Measurements from ENCODE around the gene PLCH2.

The PLCH2 gene

GRCh38 chr1:2495026-2495425 lies 18.9 kb downstream of the PLCH2 start:
- H3K36me3 ChIP-seq (replicated peaks): no peaks in the 10 kb centered on the region
- in situ Hi-C loops (cut with MboI; ENCODE audit: low sequenced_read_pairs): no loop called here
- no peak for DNase-seq (ENCODE audit: low spot score in 2 of 2)
- H3K27me3 ChIP-seq (ENCODE audit: low read depth): peaks cover 17% of the 10 kb centered on the region
- no peak overlapping the region for H3K4me3 ChIP-seq
- H3K4me1 ChIP-seq: no peaks in the 10 kb centered on the region
- no peaks in the 10 kb centered on the region for H3K9me3 ChIP-seq

GRCh38 chr1:2495546-2495945 lies 19.5 kb downstream of the PLCH2 start:
- no peak overlapping the region for H3K4me3 ChIP-seq
- no peaks in the 10 kb centered on the region for H3K36me3 ChIP-seq (replicated peaks)
- in situ Hi-C loops (cut with MboI; ENCODE audit: low sequenced_read_pairs): no loop called here
- H3K9me3 ChIP-seq: no peaks in the 10 kb centered on the region
- H3K27me3 ChIP-seq (ENCODE audit: low read depth): peaks cover 14% of the 10 kb centered on the region
- no peak for DNase-seq (ENCODE audit: low spot score in 2 of 2)
- no peaks in the 10 kb centered on the region for H3K4me1 ChIP-seq

- Histone ChIP-seq H3K9me3 (no peaks in the 10 kb centered on the region), H3K4me3 (no peak overlapping the region), H3K4me1 (no peaks in the 10 kb centered on the region), H3K36me3 (replicated peaks) (no peaks in the 10 kb centered on the region), H3K27me3 (ENCODE audit: low read depth) (peaks cover 11% of the 10 kb centered on the region)
- in situ Hi-C loops (cut with MboI; ENCODE audit: low sequenced_read_pairs): no loop called here
- DNase-seq (ENCODE audit: low spot score in 2 of 2): no peak
Measured at GRCh38 chr1:2496087-2496622, 20.1 kb downstream of the PLCH2 start.

GRCh38 chr1:2496746-2497145 lies 20.7 kb downstream of the PLCH2 start:
- H3K4me3 ChIP-seq: no peak overlapping the region
- DNase-seq (ENCODE audit: low spot score in 2 of 2): no peak
- H3K36me3 ChIP-seq (replicated peaks): no peaks in the 10 kb centered on the region
- in situ Hi-C loops (cut with MboI; ENCODE audit: low sequenced_read_pairs): no loop called here
- H3K9me3 ChIP-seq: no peaks in the 10 kb centered on the region
- H3K4me1 ChIP-seq: no peaks in the 10 kb centered on the region
- H3K27me3 ChIP-seq (ENCODE audit: low read depth): peaks cover 8% of the 10 kb centered on the region

- DNase-seq (ENCODE audit: low spot score in 2 of 2): no peak
- no peak overlapping the region for H3K4me3 ChIP-seq
- H3K9me3 ChIP-seq: no peaks in the 10 kb centered on the region
- H3K36me3 ChIP-seq (replicated peaks): no peaks in the 10 kb centered on the region
- in situ Hi-C loops (cut with MboI; ENCODE audit: low sequenced_read_pairs): no loop called here
- no peaks in the 10 kb centered on the region for H3K4me1 ChIP-seq
- peaks cover 3% of the 10 kb centered on the region for H3K27me3 ChIP-seq (ENCODE audit: low read depth)
Measured at GRCh38 chr1:2497891-2498290, 21.8 kb downstream of the PLCH2 start.

GRCh38 chr1:2498648-2499047 lies 22.6 kb downstream of the PLCH2 start:
- in situ Hi-C loops (cut with MboI; ENCODE audit: low sequenced_read_pairs): no loop called here
- H3K4me3 ChIP-seq: no peak overlapping the region
- no peak for DNase-seq (ENCODE audit: low spot score in 2 of 2)
- H3K9me3 ChIP-seq: no peaks in the 10 kb centered on the region
- H3K27me3 ChIP-seq (ENCODE audit: low read depth): peaks cover 7% of the 10 kb centered on the region
- no peaks in the 10 kb centered on the region for H3K4me1 ChIP-seq
- H3K36me3 ChIP-seq (replicated peaks): no peaks in the 10 kb centered on the region

GRCh38 chr1:2499260-2499659 lies 23.2 kb downstream of the PLCH2 start:
- no peaks in the 10 kb centered on the region for H3K9me3 ChIP-seq
- no peaks in the 10 kb centered on the region for H3K4me1 ChIP-seq
- H3K36me3 ChIP-seq (replicated peaks): no peaks in the 10 kb centered on the region
- peaks cover 7% of the 10 kb centered on the region for H3K27me3 ChIP-seq (ENCODE audit: low read depth)
- in situ Hi-C loops (cut with MboI; ENCODE audit: low sequenced_read_pairs): no loop called here
- no peak for DNase-seq (ENCODE audit: low spot score in 2 of 2)
- H3K4me3 ChIP-seq: no peak overlapping the region

GRCh38 chr1:2499986-2500596 lies 24.0 kb downstream of the PLCH2 start:
- DNase-seq (ENCODE audit: low spot score in 2 of 2): no peak
- H3K4me1 ChIP-seq: no peaks in the 10 kb centered on the region
- H3K9me3 ChIP-seq: no peaks in the 10 kb centered on the region
- peaks cover 7% of the 10 kb centered on the region for H3K27me3 ChIP-seq (ENCODE audit: low read depth)
- H3K4me3 ChIP-seq: no peak overlapping the region
- in situ Hi-C loops (cut with MboI; ENCODE audit: low sequenced_read_pairs): no loop called here
- no peaks in the 10 kb centered on the region for H3K36me3 ChIP-seq (replicated peaks)

- Histone ChIP-seq H3K36me3 (replicated peaks) (no peaks in the 10 kb centered on the region), H3K9me3 (no peaks in the 10 kb centered on the region), H3K4me3 (no peak overlapping the region), H3K27me3 (ENCODE audit: low read depth) (peaks cover 7% of the 10 kb centered on the region), H3K4me1 (no peaks in the 10 kb centered on the region)
- in situ Hi-C loops (cut with MboI; ENCODE audit: low sequenced_read_pairs): no loop called here
- no peak for DNase-seq (ENCODE audit: low spot score in 2 of 2)
Measured at GRCh38 chr1:2501041-2501819, 25.1 kb downstream of the PLCH2 start.

- Histone ChIP-seq H3K4me3 (no peak overlapping the region), H3K9me3 (no peaks in the 10 kb centered on the region), H3K36me3 (replicated peaks) (no peaks in the 10 kb centered on the region), H3K27me3 (ENCODE audit: low read depth) (peaks cover 7% of the 10 kb centered on the region), H3K4me1 (no peaks in the 10 kb centered on the region)
- DNase-seq (ENCODE audit: low spot score in 2 of 2): no peak
- in situ Hi-C loops (cut with MboI; ENCODE audit: low sequenced_read_pairs): no loop called here
Measured at GRCh38 chr1:2501820-2502119, 25.7 kb downstream of the PLCH2 start.

- no peak for DNase-seq (ENCODE audit: low spot score in 2 of 2)
- Histone ChIP-seq H3K4me1 (no peaks in the 10 kb centered on the region), H3K4me3 (no peak overlapping the region), H3K36me3 (replicated peaks) (no peaks in the 10 kb centered on the region), H3K27me3 (ENCODE audit: low read depth) (peaks cover 7% of the 10 kb centered on the region), H3K9me3 (no peaks in the 10 kb centered on the region)
- in situ Hi-C loops (cut with MboI; ENCODE audit: low sequenced_read_pairs): no loop called here
Measured at GRCh38 chr1:2502210-2502609, 26.1 kb downstream of the PLCH2 start.

- Histone ChIP-seq H3K27me3 (ENCODE audit: low read depth) (peaks cover 7% of the 10 kb centered on the region), H3K36me3 (replicated peaks) (peaks cover 1% of the 10 kb centered on the region), H3K4me1 (no peaks in the 10 kb centered on the region), H3K9me3 (no peaks in the 10 kb centered on the region), H3K4me3 (no peak overlapping the region)
- in situ Hi-C loops (cut with MboI; ENCODE audit: low sequenced_read_pairs): no loop called here
- no peak for DNase-seq (ENCODE audit: low spot score in 2 of 2)
Measured at GRCh38 chr1:2502661-2503553, 26.8 kb downstream of the PLCH2 start.

GRCh38 chr1:2503554-2504224 lies 27.6 kb downstream of the PLCH2 start:
- Histone ChIP-seq H3K4me3 (no peak overlapping the region), H3K36me3 (replicated peaks) (peaks cover 4% of the 10 kb centered on the region), H3K4me1 (no peaks in the 10 kb centered on the region), H3K9me3 (no peaks in the 10 kb centered on the region), H3K27me3 (ENCODE audit: low read depth) (peaks cover 7% of the 10 kb centered on the region)
- DNase-seq (ENCODE audit: low spot score in 2 of 2): no peak
- in situ Hi-C loops (cut with MboI; ENCODE audit: low sequenced_read_pairs): no loop called here

Measured in HAP-1 (cell line).